Fibroblast of lung (primary cell): Measurements from ENCODE around the gene ANKFN1.

ENCODE experiments used
- CTCF ChIP-seq, 2 donors: IDR thresholded peaks in 1 of 2; conservative IDR thresholded peaks in 1 of 2; 1 replicate in 1 of 2; 2 replicates in 1 of 2; pipeline ENCODE4 v1.5.1; 2011 to 2012; ENCODE audit warnings: low read length in 2 of 2, control low read depth in 1 of 2, inconsistent platforms in 1 of 2, low read depth in 1 of 2, mild to moderate bottlenecking in 1 of 2
- EZH2 ChIP-seq: IDR thresholded peaks from 2 replicates; pipeline ENCODE4 v1.5.1; 2012; ENCODE audit warnings: low read length, control low read depth, mild to moderate bottlenecking; ENCODE audit errors: missing control alignments

- no peak for TF ChIP-seq CTCF (conservative IDR thresholded peaks at IDR 0.05 in 1 of 2, IDR thresholded peaks at IDR 0.05 in 1 of 2; ENCODE audit: low read depth in 1 of 2, low read length in 2 of 2)
- TF ChIP-seq EZH2 = no peak
Observed at GRCh38 chr17:56482229-56482628, 329.0 kb downstream of the ANKFN1 start.
